B cell (primary cell): Measurements from ENCODE around the gene NFASC. TPM values are rescaled to one million over a fixed set of nuclear protein-coding genes. Genes with fewer than 3 reads are reported as not detected.

Source experiments
- ATAC-seq: fragments of 200-7000 bp; cut with Tn5 transposase; one replicate; pipeline ENCODE4 v1.10.0; 2021; ENCODE audit warnings: low read depth, mild to moderate bottlenecking, moderate number of reproducible peaks, moderate library complexity
- CTCF ChIA-PET: fragments of 350-600 bp; sonication (Branson Sonifier 250); formaldehyde crosslinking; loops from one replicate; lab custom pipeline; 2021; ENCODE audit warnings: antibody characterized with exemption, inconsistent platforms; lab: Charles Lee
- POLR2A ChIA-PET: fragments of 350-600 bp; sonication (Branson Sonifier 250); formaldehyde crosslinking; loops from one replicate; lab custom pipeline; 2021; ENCODE audit warnings: antibody characterized with exemption; lab: Charles Lee
- DNase-seq: peaks from one replicate; pipeline ENCODE4 v3.0.0; 2013
- H2AFZ ChIP-seq: 2 replicates; pipeline ENCODE4 v1.6.1; 2012; ENCODE audit warnings: mild to moderate bottlenecking, low read depth, low read length; ENCODE audit not compliant: insufficient read depth, poor library complexity, severe bottlenecking
- H3K27ac ChIP-seq, 2 donors: 1 replicate in 1 of 2; 2 replicates in 1 of 2; pipeline ENCODE4 v1.5.1; 2012 to 2013; ENCODE audit warnings: low read length in 2 of 2, mild to moderate bottlenecking in 2 of 2, moderate library complexity in 1 of 2
- H3K27me3 ChIP-seq, 4 experiments: fragments of 200-600 bp in 1 of 4; sonication (generic) in 1 of 4; replicated peaks in 1 of 4; 1 replicate in 2 of 4; 2 replicates in 2 of 4; pipeline versions ENCODE4 v1.6.1 to v1.7.0; 2013 to 2016; ENCODE audit warnings: low read length in 3 of 4, mild to moderate bottlenecking in 2 of 4, mixed read lengths in 1 of 4, moderate library complexity in 1 of 4; ENCODE audit not compliant: insufficient read depth in 4 of 4, control insufficient read depth in 3 of 4; ENCODE audit errors: control extremely low read depth in 1 of 4
- H3K36me3 ChIP-seq, 2 experiments: replicated peaks in 1 of 2; 1 replicate in 1 of 2; 2 replicates in 1 of 2; pipeline versions ENCODE4 v1.6.1 to v1.7.1; 2013; ENCODE audit warnings: low read length in 1 of 2; ENCODE audit not compliant: insufficient read depth in 2 of 2, control insufficient read depth in 1 of 2; ENCODE audit errors: control extremely low read depth in 1 of 2, extremely low read depth in 1 of 2
- H3K4me1 ChIP-seq, 2 donors: fragments of 200-600 bp in 1 of 2; sonication (generic) in 1 of 2; 1 replicate in 1 of 2; 2 replicates in 1 of 2; pipeline versions ENCODE4 v1.5.1 to v1.6.1; 2013 to 2017; ENCODE audit warnings: low read length in 2 of 2; ENCODE audit not compliant: control insufficient read depth in 2 of 2, insufficient read depth in 2 of 2
- H3K4me2 ChIP-seq: replicated peaks from 2 replicates; pipeline ENCODE3; 2012; ENCODE audit warnings: mild to moderate bottlenecking, low read depth, low read length; ENCODE audit not compliant: poor library complexity, severe bottlenecking
- H3K4me3 ChIP-seq, 5 experiments: fragments of 200-600 bp in 1 of 5; sonication (generic) in 1 of 5; 1 replicate in 3 of 5; 2 replicates in 2 of 5; pipeline versions ENCODE4 v1.5.1 to v1.7.0; 2011 to 2016; ENCODE audit warnings: low read length in 4 of 5, mild to moderate bottlenecking in 4 of 5, low read depth in 2 of 5, control low read depth in 1 of 5, moderate library complexity in 1 of 5; ENCODE audit not compliant: insufficient read depth in 1 of 5; ENCODE audit errors: control extremely low read depth in 1 of 5, extremely low read depth in 1 of 5
- H3K79me2 ChIP-seq: fragments of 200-600 bp; sonication (generic); one replicate; pipeline ENCODE4 v1.6.0; 2016; ENCODE audit warnings: low read length; ENCODE audit not compliant: control insufficient read depth, insufficient read depth
- H3K9ac ChIP-seq: fragments of 200-600 bp; sonication (generic); 2 replicates; pipeline ENCODE4 v1.6.1; 2017; ENCODE audit warnings: mild to moderate bottlenecking, low read length, moderate library complexity
- H3K9me3 ChIP-seq, 3 donors: one replicate each; pipeline versions ENCODE4 v1.6.1 to v1.7.1; 2013; ENCODE audit warnings: low read length in 2 of 3; ENCODE audit not compliant: control insufficient read depth in 2 of 3, insufficient read depth in 1 of 3; ENCODE audit errors: control extremely low read depth in 1 of 3
- H4K20me1 ChIP-seq: 2 replicates; pipeline ENCODE4 v1.6.0; 2012; ENCODE audit warnings: mild to moderate bottlenecking, low read length; ENCODE audit not compliant: insufficient read depth, control insufficient read depth, poor library complexity, severe bottlenecking
- H3K27ac Mint-ChIP-seq: one replicate; pipeline ENCODE4 v1.8.0; 2021; ENCODE audit warnings: mixed read lengths
- H3K27me3 Mint-ChIP-seq: one replicate; pipeline ENCODE4 v1.8.0; 2021; ENCODE audit warnings: mixed read lengths
- H3K4me1 Mint-ChIP-seq: one replicate; pipeline ENCODE4 v1.8.0; 2021; ENCODE audit warnings: mixed read lengths
- H3K4me3 Mint-ChIP-seq: one replicate; pipeline ENCODE4 v1.8.0; 2021; ENCODE audit warnings: mixed read lengths
- H3K9me3 Mint-ChIP-seq: one replicate; pipeline ENCODE4 v1.8.0; 2022; ENCODE audit warnings: mixed read lengths; ENCODE audit not compliant: insufficient read depth
- EZH2 ChIP-seq: IDR thresholded peaks from 2 replicates; pipeline ENCODE4 v1.6.1; 2012; ENCODE audit warnings: borderline replicate concordance, low read depth, mild to moderate bottlenecking, moderate library complexity, low read length; ENCODE audit not compliant: insufficient read depth, poor library complexity, severe bottlenecking
- WGBS: methylation state at CpG from one replicate; pipeline ENCODE4 v1.1.5; 2013; ENCODE audit warnings: missing lambda C conversion rate; ENCODE audit not compliant: insufficient coverage; 5-methylcytosine and 5-hydroxymethylcytosine counted together
- intact Hi-C: fragments of 100-400 bp; cut with micrococcal nuclease; formaldehyde crosslinking; loops from one replicate; pipeline ENCODE4 v1.10.0; 2022
- polyA plus RNA-seq: library from polyadenylated mRNA; depleted of rRNA; stranded (reverse); fragments of >200 nt; gene quantifications from 2 replicates; pipeline ENCODE4 v1.2.3, GENCODE V29; 2012
- total RNA-seq, 2 donors: library from RNA; stranded (reverse); fragments of 120-200 nt in 1 of 2; gene quantifications; 1 replicate in 1 of 2; 2 replicates in 1 of 2; pipeline versions ENCODE4 v1.2.3 to v1.2.4, GENCODE V29; 2013 to 2022
- TF ChIP-seq, protein P1 (sequence below): fragments of 200-600 bp; IDR thresholded peaks from one replicate; pipeline ENCODE4 v1.8.0; 2022; ENCODE audit warnings: antibody characterized with exemption, mild to moderate bottlenecking

The NFASC gene
- total and polyA plus RNA-seq, 2 donors (not counting 1 experiment from before 2014, with no cell fraction given) = 0.06 to 0.39 TPM

DNA sequence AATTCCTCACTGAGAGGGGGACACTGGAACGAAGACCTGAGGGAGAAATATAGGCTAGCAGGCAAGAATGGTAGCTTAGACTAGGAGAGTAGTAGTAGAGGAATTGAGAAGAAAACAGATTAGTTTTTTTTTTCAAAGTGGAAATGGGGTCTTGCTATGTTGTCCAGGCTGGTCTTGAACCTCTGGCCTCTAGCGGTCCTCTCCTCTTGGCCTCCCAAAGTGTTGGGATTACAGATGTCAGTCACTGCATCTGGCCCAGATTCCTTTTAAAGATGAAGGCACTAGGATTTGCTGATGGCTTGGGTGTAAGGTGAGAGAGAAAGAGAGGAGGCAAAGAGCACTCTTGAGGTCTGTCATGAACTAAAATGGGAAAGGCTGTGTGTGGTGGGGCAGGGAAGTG is 30.1 kb downstream of the NFASC start:
- Histone ChIP-seq H3K9ac (no peak overlapping the region), H3K9me3 (no peaks in the 10 kb centered on the region), H2AFZ (no peak overlapping the region), H3K27ac (no peak overlapping the region), H3K4me1 (no peaks in the 10 kb centered on the region), H3K4me3 (no peak overlapping the region), H3K79me2 (no peaks in the 10 kb centered on the region), H3K27me3 (peaks cover 0 to 37% (median 14%) of the 10 kb centered on the region in 4 experiments), H3K4me2 (no peak overlapping the region), H4K20me1 (no peaks in the 10 kb centered on the region), H3K36me3 (no peaks in the 10 kb centered on the region)
- no peaks in the 10 kb centered on the region for H3K9me3 Mint-ChIP-seq
- H3K27ac Mint-ChIP-seq = no peak overlapping the region
- ATAC-seq = no peak
- DNase-seq = no peak
- ChIA-PET POLR2A (no interaction called here), CTCF (no interaction called here)
- TF ChIP-seq, protein P1, sequence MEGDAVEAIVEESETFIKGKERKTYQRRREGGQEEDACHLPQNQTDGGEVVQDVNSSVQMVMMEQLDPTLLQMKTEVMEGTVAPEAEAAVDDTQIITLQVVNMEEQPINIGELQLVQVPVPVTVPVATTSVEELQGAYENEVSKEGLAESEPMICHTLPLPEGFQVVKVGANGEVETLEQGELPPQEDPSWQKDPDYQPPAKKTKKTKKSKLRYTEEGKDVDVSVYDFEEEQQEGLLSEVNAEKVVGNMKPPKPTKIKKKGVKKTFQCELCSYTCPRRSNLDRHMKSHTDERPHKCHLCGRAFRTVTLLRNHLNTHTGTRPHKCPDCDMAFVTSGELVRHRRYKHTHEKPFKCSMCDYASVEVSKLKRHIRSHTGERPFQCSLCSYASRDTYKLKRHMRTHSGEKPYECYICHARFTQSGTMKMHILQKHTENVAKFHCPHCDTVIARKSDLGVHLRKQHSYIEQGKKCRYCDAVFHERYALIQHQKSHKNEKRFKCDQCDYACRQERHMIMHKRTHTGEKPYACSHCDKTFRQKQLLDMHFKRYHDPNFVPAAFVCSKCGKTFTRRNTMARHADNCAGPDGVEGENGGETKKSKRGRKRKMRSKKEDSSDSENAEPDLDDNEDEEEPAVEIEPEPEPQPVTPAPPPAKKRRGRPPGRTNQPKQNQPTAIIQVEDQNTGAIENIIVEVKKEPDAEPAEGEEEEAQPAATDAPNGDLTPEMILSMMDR = no peak
- TF ChIP-seq EZH2 = no peak
- intact Hi-C loops = no loop called here
- WGBS = 80% methylated on average over 2 of the region's 2 CpGs
- peaks cover 48% of the 10 kb centered on the region for H3K27me3 Mint-ChIP-seq
- no peak overlapping the region for H3K4me3 Mint-ChIP-seq
- no peaks in the 10 kb centered on the region for H3K4me1 Mint-ChIP-seq

DNA sequence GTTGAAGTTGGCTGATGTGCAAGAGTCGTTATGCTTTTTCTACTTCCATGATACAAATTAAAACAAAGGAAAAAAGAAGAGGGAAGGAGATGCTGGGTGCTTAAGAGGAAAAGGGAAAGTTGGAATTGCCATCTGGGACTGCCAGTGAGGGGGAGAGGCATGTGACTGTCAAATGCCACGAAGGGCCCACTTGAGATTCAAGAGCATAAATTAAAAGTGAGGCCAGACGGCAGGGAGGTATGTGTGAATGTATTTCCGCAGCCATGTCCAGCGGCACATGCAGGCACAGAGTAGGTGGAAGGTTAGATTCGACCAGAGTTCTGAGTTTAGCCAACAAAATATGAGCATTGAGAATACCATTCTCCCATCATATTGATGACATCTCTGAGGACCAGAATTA is 32.0 kb downstream of the NFASC start:
- no peaks in the 10 kb centered on the region for H3K36me3 ChIP-seq
- no peak overlapping the region for H3K4me3 ChIP-seq
- Mint-ChIP-seq H3K27me3 (peaks cover 51% of the 10 kb centered on the region), H3K4me1 (no peaks in the 10 kb centered on the region), H3K27ac (no peak overlapping the region), H3K9me3 (no peaks in the 10 kb centered on the region), H3K4me3 (no peak overlapping the region)
- no peak overlapping the region for H2AFZ ChIP-seq
- H3K9ac ChIP-seq = no peak overlapping the region
- 71% methylated on average over 4 of the region's 6 CpGs for WGBS
- H3K4me2 ChIP-seq = no peak overlapping the region
- ChIA-PET POLR2A (no interaction called here), CTCF (no interaction called here)
- no peaks in the 10 kb centered on the region for H3K4me1 ChIP-seq
- DNase-seq (no peak), ATAC-seq (no peak)
- no peaks in the 10 kb centered on the region for H4K20me1 ChIP-seq
- intact Hi-C loops = no loop called here
- TF ChIP-seq, protein P1 = no peak
- no peak for TF ChIP-seq EZH2
- no peaks in the 10 kb centered on the region for H3K79me2 ChIP-seq
- no peak overlapping the region for H3K27ac ChIP-seq
- no peaks in the 10 kb centered on the region for H3K9me3 ChIP-seq
- H3K27me3 ChIP-seq = peaks cover 0 to 27% (median 10%) of the 10 kb centered on the region in 4 experiments
